HepG2 (cell line): ENCODE data around the gene YPEL3. TPM values are rescaled to one million over a fixed set of nuclear protein-coding genes. Genes with fewer than 3 reads are reported as not detected.
A peak's percentile ranks its signal among the peaks of the same experiment; 100 is the strongest.

Source experiments
- ARID2 ChIP-seq: sonication (generic); formaldehyde crosslinking; IDR thresholded peaks from 2 replicates; pipeline ENCODE4 v1.8.1; 2022; ENCODE audit warnings: mild to moderate bottlenecking, missing genetic modification reagents, borderline replicate concordance
- HHEX ChIP-seq: IDR thresholded peaks from 2 replicates; pipeline ENCODE4 v1.6.1; 2016; ENCODE audit warnings: control low read depth
- HNRNPLL ChIP-seq: fragments of 200-400 bp; formaldehyde crosslinking; IDR thresholded peaks from 2 replicates; pipeline ENCODE4 v1.6.1; 2017; ENCODE audit warnings: mild to moderate bottlenecking, low read depth, low read length; ENCODE audit not compliant: poor library complexity, severe bottlenecking
- KLF13 ChIP-seq: sonication (generic); formaldehyde crosslinking; IDR thresholded peaks from 2 replicates; pipeline ENCODE4 v1.4.0; 2020; ENCODE audit warnings: mild to moderate bottlenecking, missing genetic modification reagents
- MTF2 ChIP-seq: sonication (generic); formaldehyde crosslinking; IDR thresholded peaks from 2 replicates; pipeline ENCODE4 v1.5.0; 2020; ENCODE audit warnings: missing genetic modification reagents, borderline replicate concordance
- PTBP1 ChIP-seq: fragments of 200-400 bp; formaldehyde crosslinking; IDR thresholded peaks from 2 replicates; pipeline ENCODE4 v1.6.1; 2018; ENCODE audit warnings: low read length, low read depth; ENCODE audit not compliant: poor library complexity, severe bottlenecking
- SETDB1 ChIP-seq: sonication (generic); formaldehyde crosslinking; IDR thresholded peaks from 2 replicates; pipeline ENCODE4 v1.5.1; 2020; ENCODE audit warnings: missing genetic modification reagents, mild to moderate bottlenecking, borderline replicate concordance
- SOX5 ChIP-seq: IDR thresholded peaks from 2 replicates; pipeline ENCODE4 v1.6.1; 2016; ENCODE audit warnings: borderline replicate concordance
- SRF ChIP-seq: IDR thresholded peaks from 2 replicates; pipeline ENCODE4 v1.6.1; 2011; ENCODE audit warnings: mild to moderate bottlenecking, low read depth, low read length, moderate library complexity
- ZFYVE20 ChIP-seq: sonication (generic); formaldehyde crosslinking; IDR thresholded peaks from 2 replicates; pipeline ENCODE4 v1.8.0; 2023; ENCODE audit warnings: low read depth, mild to moderate bottlenecking, moderate library complexity, missing genetic modification reagents, borderline replicate concordance
- ZNF232 ChIP-seq: sonication (generic); formaldehyde crosslinking; IDR thresholded peaks from 2 replicates; pipeline ENCODE4 v1.4.0; 2020; ENCODE audit warnings: missing genetic modification reagents, borderline replicate concordance
- ZNF317 ChIP-seq: sonication (generic); formaldehyde crosslinking; IDR thresholded peaks from 2 replicates; pipeline ENCODE4 v1.5.0; 2020; ENCODE audit warnings: mild to moderate bottlenecking, missing genetic modification reagents
- ZNF557 ChIP-seq: sonication (generic); formaldehyde crosslinking; IDR thresholded peaks from 2 replicates; pipeline ENCODE4 v1.4.0; 2020; ENCODE audit warnings: missing genetic modification reagents
- ZNF572 ChIP-seq: sonication (generic); formaldehyde crosslinking; IDR thresholded peaks from 2 replicates; pipeline ENCODE4 v1.5.1; 2020; ENCODE audit warnings: mild to moderate bottlenecking, missing genetic modification reagents
- ZNF788 ChIP-seq: sonication (generic); formaldehyde crosslinking; IDR thresholded peaks from 2 replicates; pipeline ENCODE4 v1.5.0; 2020; ENCODE audit warnings: mild to moderate bottlenecking, missing genetic modification reagents, borderline replicate concordance
- polyA plus RNA-seq, 8 experiments: library from polyadenylated mRNA; depleted of rRNA in 3 of 8; stranded (reverse) in 7 of 8; unstranded in 1 of 8; fragments of >200 nt; fragmentation: Illumina TruSeq in 4 of 8; extraction: Trizol in 4 of 8; gene quantifications; 2 replicates each; pipeline versions ENCODE4 v1.2.1 to v1.2.3, GENCODE V29; 2011 to 2016; ENCODE audit warnings: low read depth in 4 of 8, missing spikeins in 1 of 8, mixed read lengths in 1 of 8; ENCODE audit not compliant: insufficient read depth in 1 of 8
- total RNA-seq, 5 experiments: library from RNA; depleted of rRNA; stranded (reverse); fragments of >200 nt; fragmentation: Illumina TruSeq; extraction: Trizol; gene quantifications; 2 replicates each; pipeline ENCODE4 v1.2.3, GENCODE V29; 2016; ENCODE audit warnings: low read depth in 1 of 5
- TF ChIP-seq, protein P1 (sequence below): sonication (generic); formaldehyde crosslinking; IDR thresholded peaks from 2 replicates; pipeline ENCODE4 v1.8.0; 2023; ENCODE audit warnings: mild to moderate bottlenecking, missing genetic modification reagents
- TF ChIP-seq, protein P2 (sequence below): sonication (generic); formaldehyde crosslinking; IDR thresholded peaks from 2 replicates; pipeline ENCODE4 v1.4.0; 2020; ENCODE audit warnings: mild to moderate bottlenecking, missing genetic modification reagents
- TF ChIP-seq, protein P3 (sequence below): IDR thresholded peaks from 2 replicates; pipeline ENCODE4 v1.6.1; 2016; ENCODE audit warnings: missing compliant biosample characterization, missing genetic modification reagents, borderline replicate concordance
- TF ChIP-seq, protein P4 (sequence below): IDR thresholded peaks from 2 replicates; pipeline ENCODE4 v1.6.1; 2016; ENCODE audit warnings: mild to moderate bottlenecking, missing biosample characterization, missing genetic modification reagents

Gene YPEL3
- total and polyA plus RNA-seq, 2 of the 13 experiments (the other 11 are each of a cell fraction or from before 2014, with no cell fraction given): 5.4 to 47.0 TPM

DNA sequence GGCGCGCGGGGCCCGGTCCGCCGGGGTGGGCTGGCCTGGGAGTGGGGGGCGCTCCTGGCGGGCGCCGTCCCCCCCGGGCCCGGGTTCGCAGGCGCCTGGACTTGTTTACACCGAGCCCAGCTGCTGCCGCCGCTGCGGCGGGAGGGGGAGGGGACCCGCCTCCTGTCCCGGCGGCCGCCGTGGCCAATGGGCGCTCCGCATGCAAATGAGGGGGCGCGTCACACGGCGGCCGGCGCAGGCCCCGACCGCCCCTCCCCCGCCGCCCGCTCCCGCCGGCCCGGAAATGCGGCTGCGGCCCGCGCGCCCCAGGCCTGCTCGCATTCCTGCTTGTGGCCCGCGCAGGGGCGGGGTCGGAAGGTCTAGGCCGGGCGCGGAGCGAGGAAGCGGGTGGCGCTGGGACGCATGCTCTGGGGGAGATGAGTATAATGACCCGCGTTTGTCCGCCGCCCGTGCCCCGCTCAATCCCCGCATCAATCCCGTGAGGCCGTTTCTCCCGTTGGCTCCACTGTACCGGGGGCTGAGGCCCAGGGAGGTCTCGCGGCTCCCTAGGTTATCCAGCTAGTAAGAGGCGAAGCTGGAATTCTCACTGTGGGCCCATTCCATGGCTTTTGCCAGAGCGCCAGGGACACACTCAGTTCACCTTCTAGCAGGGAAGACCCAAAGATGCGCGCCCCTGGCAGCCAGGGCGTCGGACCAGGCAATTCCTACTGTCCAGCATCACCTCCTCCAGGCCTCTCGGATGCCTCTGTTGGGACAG, at the start of gene YPEL3 (continued):
- TF ChIP-seq HNRNPLL (peak; percentile 67), MTF2 (CRISPR knock-in tag) (no peak), ARID2 (CRISPR knock-in tag) (peak; percentile 91), ZNF557 (CRISPR knock-in tag) (no peak), ZNF572 (CRISPR knock-in tag) (peak; percentile 74; the same call in 1 of the 2 replicates), ZNF317 (CRISPR knock-in tag) (no peak), ZFYVE20 (CRISPR knock-in tag) (0 out of 2 replicates have a peak, but pooled peaks have one; percentile 72), SOX5 (CRISPR knock-in tag) (peak; percentile 41; the same call in 1 of the 2 replicates), HHEX (CRISPR knock-in tag) (no peak), KLF13 (no peak), SRF (no peak), PTBP1 (no peak), ZNF788 (CRISPR knock-in tag) (peak; percentile 15; the same call in 1 of the 2 replicates), SETDB1 (CRISPR knock-in tag) (no peak), ZNF232 (CRISPR knock-in tag) (no peak)
- TF ChIP-seq, protein P1, sequence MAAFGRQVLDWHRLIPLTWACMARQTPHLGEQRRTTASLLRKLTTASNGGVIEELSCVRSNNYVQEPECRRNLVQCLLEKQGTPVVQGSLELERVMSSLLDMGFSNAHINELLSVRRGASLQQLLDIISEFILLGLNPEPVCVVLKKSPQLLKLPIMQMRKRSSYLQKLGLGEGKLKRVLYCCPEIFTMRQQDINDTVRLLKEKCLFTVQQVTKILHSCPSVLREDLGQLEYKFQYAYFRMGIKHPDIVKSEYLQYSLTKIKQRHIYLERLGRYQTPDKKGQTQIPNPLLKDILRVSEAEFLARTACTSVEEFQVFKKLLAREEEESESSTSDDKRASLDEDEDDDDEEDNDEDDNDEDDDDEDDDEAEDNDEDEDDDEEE (CRISPR knock-in tag): peak; percentile 77; the same call in 1 of the 2 replicates
- TF ChIP-seq, protein P2, sequence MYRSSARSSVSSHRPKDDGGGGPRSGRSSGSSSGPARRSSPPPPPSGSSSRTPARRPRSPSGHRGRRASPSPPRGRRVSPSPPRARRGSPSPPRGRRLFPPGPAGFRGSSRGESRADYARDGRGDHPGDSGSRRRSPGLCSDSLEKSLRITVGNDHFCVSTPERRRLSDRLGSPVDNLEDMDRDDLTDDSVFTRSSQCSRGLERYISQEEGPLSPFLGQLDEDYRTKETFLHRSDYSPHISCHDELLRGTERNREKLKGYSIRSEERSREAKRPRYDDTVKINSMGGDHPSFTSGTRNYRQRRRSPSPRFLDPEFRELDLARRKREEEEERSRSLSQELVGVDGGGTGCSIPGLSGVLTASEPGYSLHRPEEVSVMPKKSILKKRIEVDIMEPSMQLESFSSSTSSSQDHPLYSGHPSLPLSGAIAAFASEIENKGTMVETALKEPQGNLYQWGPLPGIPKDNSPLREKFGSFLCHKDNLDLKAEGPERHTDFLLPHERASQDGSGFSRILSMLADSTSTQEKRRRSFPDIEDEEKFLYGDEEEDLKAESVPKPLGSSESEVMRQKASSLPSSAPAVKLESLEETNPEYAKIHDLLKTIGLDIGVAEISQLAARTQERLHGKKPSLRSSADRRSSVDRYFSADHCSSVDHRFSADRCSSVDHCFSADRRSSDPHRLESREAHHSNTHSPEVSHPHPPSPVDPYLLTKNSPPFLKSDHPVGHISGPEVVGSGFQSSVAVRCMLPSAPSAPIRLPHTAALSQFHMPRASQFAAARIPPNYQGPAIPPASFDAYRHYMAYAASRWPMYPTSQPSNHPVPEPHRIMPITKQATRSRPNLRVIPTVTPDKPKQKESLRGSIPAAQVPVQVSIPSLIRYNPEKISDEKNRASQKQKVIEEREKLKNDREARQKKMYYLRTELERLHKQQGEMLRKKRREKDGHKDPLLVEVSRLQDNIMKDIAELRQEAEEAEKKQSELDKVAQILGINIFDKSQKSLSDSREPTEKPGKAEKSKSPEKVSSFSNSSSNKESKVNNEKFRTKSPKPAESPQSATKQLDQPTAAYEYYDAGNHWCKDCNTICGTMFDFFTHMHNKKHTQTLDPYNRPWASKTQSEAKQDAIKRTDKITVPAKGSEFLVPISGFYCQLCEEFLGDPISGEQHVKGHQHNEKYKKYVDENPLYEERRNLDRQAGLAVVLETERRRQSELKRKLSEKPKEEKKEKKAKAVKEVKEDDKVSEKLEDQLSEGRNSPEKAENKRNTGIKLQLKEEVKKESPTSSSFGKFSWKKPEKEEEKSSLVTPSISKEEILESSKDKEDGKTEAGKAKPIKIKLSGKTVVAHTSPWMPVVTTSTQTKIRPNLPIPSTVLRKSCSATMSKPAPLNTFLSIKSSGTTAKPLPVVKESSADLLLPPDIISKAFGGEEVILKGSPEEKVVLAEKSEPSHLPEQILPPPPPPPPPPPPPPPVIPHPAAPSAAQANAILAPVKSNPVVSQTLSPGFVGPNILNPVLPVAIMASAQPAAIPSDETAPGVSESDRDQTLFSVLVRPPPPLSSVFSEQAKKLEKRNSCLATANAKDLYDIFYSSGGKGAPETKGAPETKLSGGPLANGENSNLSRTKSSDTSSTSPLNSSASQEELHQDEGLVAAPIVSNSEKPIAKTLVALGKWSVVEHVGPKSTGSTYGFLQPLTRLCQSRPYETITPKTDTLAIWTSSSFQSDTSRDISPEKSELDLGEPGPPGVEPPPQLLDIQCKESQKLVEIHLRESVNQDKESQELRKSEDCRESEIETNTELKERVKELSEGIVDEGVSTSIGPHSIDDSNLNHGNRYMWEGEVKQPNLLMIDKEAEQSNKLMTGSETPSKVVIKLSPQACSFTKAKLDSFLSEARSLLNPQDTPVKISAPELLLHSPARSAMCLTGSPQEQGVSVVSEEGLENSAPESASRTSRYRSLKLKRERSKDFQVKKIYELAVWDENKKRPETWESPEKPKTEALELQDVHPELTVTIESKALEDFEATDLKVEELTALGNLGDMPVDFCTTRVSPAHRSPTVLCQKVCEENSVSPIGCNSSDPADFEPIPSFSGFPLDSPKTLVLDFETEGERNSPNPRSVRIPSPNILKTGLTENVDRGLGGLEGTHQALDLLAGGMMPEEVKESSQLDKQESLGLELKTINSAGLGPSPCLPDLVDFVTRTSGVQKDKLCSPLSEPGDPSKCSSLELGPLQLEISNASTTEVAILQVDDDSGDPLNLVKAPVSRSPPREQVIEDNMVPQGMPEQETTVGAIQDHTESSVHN (CRISPR knock-in tag): peak; percentile 41; the same call in 1 of the 2 replicates
- TF ChIP-seq, protein P3, sequence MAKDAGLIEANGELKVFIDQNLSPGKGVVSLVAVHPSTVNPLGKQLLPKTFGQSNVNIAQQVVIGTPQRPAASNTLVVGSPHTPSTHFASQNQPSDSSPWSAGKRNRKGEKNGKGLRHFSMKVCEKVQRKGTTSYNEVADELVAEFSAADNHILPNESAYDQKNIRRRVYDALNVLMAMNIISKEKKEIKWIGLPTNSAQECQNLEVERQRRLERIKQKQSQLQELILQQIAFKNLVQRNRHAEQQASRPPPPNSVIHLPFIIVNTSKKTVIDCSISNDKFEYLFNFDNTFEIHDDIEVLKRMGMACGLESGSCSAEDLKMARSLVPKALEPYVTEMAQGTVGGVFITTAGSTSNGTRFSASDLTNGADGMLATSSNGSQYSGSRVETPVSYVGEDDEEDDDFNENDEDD (CRISPR knock-in tag): peak; percentile 93
- TF ChIP-seq, protein P4, sequence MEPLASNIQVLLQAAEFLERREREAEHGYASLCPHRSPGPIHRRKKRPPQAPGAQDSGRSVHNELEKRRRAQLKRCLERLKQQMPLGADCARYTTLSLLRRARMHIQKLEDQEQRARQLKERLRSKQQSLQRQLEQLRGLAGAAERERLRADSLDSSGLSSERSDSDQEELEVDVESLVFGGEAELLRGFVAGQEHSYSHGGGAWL (CRISPR knock-in tag): peak; percentile 71
